Measurements from ENCODE around the gene OAS3.

DNA sequence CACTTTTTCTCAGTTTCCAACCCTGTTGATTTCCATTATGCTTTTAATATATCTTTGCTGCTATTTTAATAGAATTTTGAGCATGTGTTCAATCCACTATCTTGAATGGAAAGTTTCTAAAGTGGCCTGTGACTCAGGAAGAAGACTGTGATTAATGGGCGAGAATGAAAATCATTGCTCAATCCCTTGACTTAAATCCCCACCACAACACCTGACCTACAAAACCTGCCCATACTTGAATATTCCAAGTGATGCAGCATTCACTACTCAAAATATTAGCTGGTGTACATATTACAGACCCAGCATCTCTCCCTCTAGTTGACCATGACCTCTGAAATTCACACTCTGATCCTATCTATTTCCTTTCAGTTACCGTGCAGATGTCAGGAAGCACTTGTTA is 1.3 kb upstream of the OAS3 start:
- TF ChIP-seq ZNF571 (tag by site-specific recombination; IDR thresholded peaks at IDR 0.05) (no peak), ZNF157 (tag by site-specific recombination; IDR thresholded peaks at IDR 0.05) (no peak), ZNF121 (tag by site-specific recombination; IDR thresholded peaks at IDR 0.05) (no peak), ZNF529 (tag by site-specific recombination; IDR thresholded peaks at IDR 0.05; ENCODE audit: insufficient replicate concordance) (no peak), ZNF544 (tag by site-specific recombination; IDR thresholded peaks at IDR 0.05) (no peak)
- TF ChIP-seq, protein P1, sequence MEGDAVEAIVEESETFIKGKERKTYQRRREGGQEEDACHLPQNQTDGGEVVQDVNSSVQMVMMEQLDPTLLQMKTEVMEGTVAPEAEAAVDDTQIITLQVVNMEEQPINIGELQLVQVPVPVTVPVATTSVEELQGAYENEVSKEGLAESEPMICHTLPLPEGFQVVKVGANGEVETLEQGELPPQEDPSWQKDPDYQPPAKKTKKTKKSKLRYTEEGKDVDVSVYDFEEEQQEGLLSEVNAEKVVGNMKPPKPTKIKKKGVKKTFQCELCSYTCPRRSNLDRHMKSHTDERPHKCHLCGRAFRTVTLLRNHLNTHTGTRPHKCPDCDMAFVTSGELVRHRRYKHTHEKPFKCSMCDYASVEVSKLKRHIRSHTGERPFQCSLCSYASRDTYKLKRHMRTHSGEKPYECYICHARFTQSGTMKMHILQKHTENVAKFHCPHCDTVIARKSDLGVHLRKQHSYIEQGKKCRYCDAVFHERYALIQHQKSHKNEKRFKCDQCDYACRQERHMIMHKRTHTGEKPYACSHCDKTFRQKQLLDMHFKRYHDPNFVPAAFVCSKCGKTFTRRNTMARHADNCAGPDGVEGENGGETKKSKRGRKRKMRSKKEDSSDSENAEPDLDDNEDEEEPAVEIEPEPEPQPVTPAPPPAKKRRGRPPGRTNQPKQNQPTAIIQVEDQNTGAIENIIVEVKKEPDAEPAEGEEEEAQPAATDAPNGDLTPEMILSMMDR (tag by site-specific recombination; IDR thresholded peaks at IDR 0.05) = no peak
- TF ChIP-seq, protein P2, sequence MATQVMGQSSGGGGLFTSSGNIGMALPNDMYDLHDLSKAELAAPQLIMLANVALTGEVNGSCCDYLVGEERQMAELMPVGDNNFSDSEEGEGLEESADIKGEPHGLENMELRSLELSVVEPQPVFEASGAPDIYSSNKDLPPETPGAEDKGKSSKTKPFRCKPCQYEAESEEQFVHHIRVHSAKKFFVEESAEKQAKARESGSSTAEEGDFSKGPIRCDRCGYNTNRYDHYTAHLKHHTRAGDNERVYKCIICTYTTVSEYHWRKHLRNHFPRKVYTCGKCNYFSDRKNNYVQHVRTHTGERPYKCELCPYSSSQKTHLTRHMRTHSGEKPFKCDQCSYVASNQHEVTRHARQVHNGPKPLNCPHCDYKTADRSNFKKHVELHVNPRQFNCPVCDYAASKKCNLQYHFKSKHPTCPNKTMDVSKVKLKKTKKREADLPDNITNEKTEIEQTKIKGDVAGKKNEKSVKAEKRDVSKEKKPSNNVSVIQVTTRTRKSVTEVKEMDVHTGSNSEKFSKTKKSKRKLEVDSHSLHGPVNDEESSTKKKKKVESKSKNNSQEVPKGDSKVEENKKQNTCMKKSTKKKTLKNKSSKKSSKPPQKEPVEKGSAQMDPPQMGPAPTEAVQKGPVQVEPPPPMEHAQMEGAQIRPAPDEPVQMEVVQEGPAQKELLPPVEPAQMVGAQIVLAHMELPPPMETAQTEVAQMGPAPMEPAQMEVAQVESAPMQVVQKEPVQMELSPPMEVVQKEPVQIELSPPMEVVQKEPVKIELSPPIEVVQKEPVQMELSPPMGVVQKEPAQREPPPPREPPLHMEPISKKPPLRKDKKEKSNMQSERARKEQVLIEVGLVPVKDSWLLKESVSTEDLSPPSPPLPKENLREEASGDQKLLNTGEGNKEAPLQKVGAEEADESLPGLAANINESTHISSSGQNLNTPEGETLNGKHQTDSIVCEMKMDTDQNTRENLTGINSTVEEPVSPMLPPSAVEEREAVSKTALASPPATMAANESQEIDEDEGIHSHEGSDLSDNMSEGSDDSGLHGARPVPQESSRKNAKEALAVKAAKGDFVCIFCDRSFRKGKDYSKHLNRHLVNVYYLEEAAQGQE (tag by site-specific recombination; IDR thresholded peaks at IDR 0.05) = no peak
